IPS DF 6.9 (cell line): ENCODE data around the gene GLIS1.

Experiments used
- DNase-seq: peaks from one replicate; pipeline ENCODE4 v3.0.0-alpha.2; 2013; ENCODE audit warnings: low read depth, low spot score
- H3K27ac ChIP-seq: one replicate; pipeline ENCODE4 v1.5.1; 2013; ENCODE audit warnings: low read length, control low read depth
- H3K27me3 ChIP-seq: 2 replicates; pipeline ENCODE4 v1.6.1; 2013; ENCODE audit warnings: mild to moderate bottlenecking, low read length; ENCODE audit not compliant: control insufficient read depth, insufficient read depth
- H3K36me3 ChIP-seq: 2 replicates; pipeline ENCODE4 v1.6.1; 2013; ENCODE audit warnings: low read length; ENCODE audit not compliant: control insufficient read depth, insufficient read depth
- H3K4me1 ChIP-seq: 2 replicates; pipeline ENCODE4 v1.6.1; 2013; ENCODE audit warnings: low read length; ENCODE audit not compliant: control insufficient read depth, insufficient read depth
- H3K4me3 ChIP-seq: 2 replicates; pipeline ENCODE4 v1.5.1; 2013; ENCODE audit warnings: mild to moderate bottlenecking, low read length
- H3K9me3 ChIP-seq: 2 replicates; pipeline ENCODE4 v1.6.1; 2013; ENCODE audit warnings: low read length, inconsistent platforms; ENCODE audit not compliant: control insufficient read depth, insufficient read depth
- WGBS: extraction: QIAGEN DNeasy Blood & Tissue Kit; methylation state at CpG from one replicate; pipeline ENCODE4 v1.1.7; 2013; ENCODE audit warnings: mixed read lengths, missing lambda C conversion rate; ENCODE audit not compliant: insufficient read length, insufficient coverage; 5-methylcytosine and 5-hydroxymethylcytosine counted together

The GLIS1 gene

DNA sequence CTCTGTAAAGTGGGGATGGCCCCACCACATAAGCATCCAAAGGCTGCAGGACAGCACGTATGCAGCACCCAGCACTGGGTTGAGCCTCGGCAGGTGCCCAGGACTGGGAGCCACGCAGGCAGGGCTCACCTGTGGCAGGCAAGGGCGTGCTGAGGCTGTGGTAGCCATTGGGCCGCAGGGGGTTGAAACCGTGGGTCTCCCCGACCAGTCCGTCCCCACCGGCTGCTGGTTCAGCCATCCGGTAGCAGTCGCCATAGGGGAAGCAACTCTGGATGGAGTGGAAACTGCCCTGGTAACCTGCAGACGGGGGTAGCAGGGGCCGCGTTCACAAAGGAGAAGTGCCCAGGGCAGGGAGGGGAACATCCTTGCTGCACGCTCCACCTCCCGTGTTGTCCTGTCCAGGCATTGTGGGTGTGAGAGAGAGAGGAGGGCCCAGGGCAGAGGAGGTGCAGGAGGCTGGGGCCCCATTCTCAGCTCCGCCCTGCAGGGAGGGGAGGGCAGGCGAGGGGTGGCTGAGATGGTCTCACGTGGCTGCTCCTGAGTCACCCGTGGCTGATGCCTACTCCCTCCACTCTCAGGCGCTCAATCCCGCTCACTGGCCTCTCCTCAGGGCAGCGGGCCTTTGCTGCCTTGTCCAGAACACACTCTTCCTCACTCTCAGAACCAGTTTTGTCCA lies 229.8 kb downstream of the GLIS1 start:
- no peaks in the 10 kb centered on the region; the same call in 1 of the 2 replicates for H3K4me1 ChIP-seq
- DNase-seq = no peak
- no peaks in the 10 kb centered on the region for H3K27me3 ChIP-seq
- H3K27ac ChIP-seq = no peak overlapping the region
- WGBS = no CpG with 5 or more reads among the region's 23 CpGs
- no peak overlapping the region for H3K4me3 ChIP-seq
- H3K9me3 ChIP-seq = no peaks in the 10 kb centered on the region
- H3K36me3 ChIP-seq = no peaks in the 10 kb centered on the region; the same call in 1 of the 2 replicates

DNA sequence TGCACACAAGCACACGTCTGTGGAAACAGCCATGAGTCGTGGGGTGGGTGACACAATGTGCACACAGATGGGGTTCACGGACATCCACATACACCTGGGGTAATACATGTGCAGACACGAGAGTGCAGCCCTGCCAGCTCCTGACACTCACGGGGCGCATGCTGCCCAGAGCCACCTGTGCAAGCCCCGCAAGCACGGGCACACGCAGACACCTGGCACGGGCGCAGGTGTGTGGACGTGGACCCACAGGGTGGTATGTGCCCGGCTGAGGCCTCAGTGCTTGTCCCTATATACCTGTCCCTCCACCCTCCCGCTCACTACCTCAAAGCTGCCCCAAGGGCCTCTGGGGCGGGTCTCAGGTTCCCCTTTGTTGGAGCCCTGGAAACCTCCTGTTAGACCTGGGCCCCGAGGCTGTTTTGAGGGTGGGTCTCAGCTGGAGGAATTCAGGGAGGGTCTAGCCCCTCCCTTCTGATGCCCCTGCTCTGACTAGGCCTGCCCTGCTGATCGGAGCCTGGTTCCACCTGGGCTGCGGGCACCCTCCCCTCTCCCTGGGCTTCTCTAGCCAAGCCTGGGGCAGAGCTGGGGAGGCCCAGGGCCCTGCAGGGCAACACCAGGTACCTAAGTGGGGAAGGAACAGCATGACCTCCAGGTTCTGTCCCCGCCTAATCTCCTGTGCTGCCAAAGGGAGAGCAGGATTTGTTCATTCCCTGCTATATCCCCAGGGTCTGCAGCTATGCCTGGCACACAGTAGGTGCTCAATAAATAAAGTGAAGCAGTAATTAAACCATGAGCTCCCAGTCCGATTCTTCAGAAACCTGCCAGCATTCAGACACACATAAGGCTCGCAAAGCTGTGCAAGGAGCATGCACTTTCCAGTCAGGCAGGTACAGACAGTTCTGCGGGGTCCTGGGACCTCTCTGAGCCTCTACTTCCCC lies 230.6 kb downstream of the GLIS1 start:
- H3K4me1 ChIP-seq = peaks cover 4% of the 10 kb centered on the region
- H3K4me3 ChIP-seq = no peak overlapping the region
- WGBS = no CpG with 5 or more reads among the region's 22 CpGs
- H3K36me3 ChIP-seq = no peaks in the 10 kb centered on the region
- no peak for DNase-seq
- H3K9me3 ChIP-seq = no peaks in the 10 kb centered on the region
- no peak overlapping the region for H3K27ac ChIP-seq
- no peaks in the 10 kb centered on the region for H3K27me3 ChIP-seq

DNA sequence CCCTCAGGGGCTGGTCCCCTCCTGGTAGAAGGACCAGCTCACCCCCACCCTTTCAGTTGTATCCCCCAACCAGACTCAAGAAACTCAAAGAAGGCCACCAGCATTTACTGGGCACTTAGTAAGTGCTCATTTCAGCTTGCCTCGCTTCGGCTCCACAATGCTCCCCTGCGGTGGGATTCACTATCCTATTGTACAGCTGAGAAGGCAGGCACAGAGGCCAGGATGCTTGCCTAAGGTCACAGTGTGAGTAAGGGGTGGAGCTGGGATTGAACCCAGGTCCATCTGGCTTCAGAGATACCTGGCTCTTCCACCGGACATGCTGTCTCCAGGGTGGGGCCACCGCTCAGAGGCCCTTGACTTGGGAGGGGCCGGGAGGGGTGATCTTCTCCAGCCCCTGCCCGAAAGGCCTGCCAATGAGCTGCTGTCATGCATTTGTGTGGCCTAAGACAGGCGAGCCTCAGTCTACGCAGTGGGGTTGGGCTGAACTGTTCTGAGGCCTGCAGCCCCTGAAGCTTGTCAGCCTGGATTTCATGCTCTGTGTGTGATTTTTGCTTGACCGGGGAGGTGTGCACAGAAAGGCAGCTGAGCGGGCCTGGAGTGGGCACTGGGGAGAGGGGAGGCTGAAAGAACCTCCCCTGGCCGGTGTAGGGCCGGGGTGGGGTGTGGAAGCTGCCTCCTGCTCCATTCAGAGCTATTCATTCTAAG lies 231.7 kb downstream of the GLIS1 start:
- Histone ChIP-seq H3K27me3 (no peaks in the 10 kb centered on the region), H3K4me1 (peaks cover 6% of the 10 kb centered on the region; the same call in 1 of the 2 replicates), H3K9me3 (no peaks in the 10 kb centered on the region), H3K27ac (no peak overlapping the region), H3K4me3 (no peak overlapping the region), H3K36me3 (no peaks in the 10 kb centered on the region)
- DNase-seq = no peak
- WGBS = no CpG with 5 or more reads among the region's 13 CpGs

DNA sequence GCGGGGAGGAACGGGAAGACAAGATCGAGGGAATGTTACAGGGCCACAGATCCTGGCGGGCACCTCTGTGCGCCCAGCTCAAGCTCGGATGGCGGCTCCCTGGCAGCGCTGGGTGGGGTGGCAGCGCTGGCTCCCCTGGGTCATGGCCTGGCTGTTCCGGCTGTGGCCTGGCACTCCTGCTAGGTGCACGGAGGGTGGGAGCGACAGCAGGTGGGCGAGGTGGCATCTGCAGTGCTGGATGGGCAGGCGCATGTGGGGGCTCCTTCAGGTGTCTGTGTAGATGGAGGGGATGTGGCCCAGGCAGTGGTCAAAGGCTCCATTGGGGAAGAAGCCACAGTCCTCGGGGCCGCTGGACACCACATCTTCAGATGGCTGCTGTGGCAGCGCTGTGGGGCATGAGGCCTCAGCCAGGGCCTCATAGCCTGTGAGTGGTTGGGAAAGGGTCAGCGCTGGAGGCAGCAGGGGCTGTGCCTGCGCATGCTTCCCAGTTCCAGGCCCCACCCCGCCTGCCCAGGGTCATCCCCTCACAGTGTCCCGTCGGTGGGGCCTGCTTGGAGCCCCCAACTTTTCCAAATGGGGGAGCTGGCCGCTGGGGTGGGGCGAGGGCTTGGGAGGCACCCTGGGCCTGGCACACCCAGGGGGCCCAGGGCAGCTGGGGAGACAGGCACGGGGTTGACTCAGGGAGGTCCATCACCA lies 232.5 kb downstream of the GLIS1 start:
- no peaks in the 10 kb centered on the region for H3K27me3 ChIP-seq
- no peaks in the 10 kb centered on the region for H3K9me3 ChIP-seq
- WGBS = no CpG with 5 or more reads among the region's 25 CpGs
- H3K27ac ChIP-seq = no peak overlapping the region
- H3K4me1 ChIP-seq = peaks cover 6% of the 10 kb centered on the region; the same call in 1 of the 2 replicates
- H3K36me3 ChIP-seq = no peaks in the 10 kb centered on the region
- H3K4me3 ChIP-seq = no peak overlapping the region
- DNase-seq = no peak

DNA sequence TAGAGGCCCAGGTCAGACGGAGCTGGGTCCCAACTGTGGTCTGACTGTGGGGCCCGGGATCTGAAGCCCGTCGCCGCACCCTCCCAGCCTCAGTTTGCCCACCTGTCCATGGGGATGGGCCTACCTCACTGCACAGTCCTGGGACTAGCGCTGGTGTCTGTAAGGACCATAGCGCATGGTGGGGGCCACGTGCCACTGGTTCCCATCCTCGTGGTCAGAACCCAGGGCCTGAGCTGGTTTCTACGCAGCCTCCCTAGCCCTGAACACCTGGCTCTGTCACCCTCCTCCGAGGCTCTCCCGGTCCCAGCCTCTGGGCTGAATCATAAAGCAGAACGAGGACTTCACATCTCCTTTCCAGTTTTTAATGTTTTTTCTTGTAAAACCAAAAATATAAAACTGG lies 233.1 kb downstream of the GLIS1 start:
- no CpG with 5 or more reads among the region's 13 CpGs for WGBS
- Histone ChIP-seq H3K36me3 (no peaks in the 10 kb centered on the region), H3K4me1 (peaks cover 6% of the 10 kb centered on the region; the same call in 1 of the 2 replicates), H3K27me3 (no peaks in the 10 kb centered on the region), H3K4me3 (no peak overlapping the region), H3K27ac (no peak overlapping the region), H3K9me3 (no peaks in the 10 kb centered on the region)
- DNase-seq = no peak

DNA sequence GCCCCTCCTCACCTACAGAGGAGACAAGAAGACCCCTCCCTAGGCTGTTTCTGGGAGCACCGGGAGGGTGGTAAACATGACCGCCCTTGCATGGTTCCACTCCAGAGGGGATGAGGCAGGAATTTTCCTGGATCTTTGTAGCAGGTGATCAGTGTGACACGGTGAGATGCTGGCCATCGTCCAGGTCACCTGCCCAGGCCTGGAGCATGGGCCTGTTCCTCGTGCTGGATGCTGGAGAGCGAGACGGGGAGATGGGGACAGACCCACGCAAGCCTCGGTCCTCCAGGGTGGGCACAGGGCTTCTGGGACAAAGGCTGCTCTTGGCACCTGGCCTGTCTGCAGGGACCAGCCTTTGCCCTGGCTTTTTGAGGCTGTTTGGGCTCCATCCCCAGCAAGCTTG lies 233.6 kb downstream of the GLIS1 start:
- Histone ChIP-seq H3K9me3 (no peaks in the 10 kb centered on the region), H3K4me1 (peaks cover 7% of the 10 kb centered on the region), H3K27ac (no peak overlapping the region), H3K27me3 (no peaks in the 10 kb centered on the region), H3K36me3 (no peaks in the 10 kb centered on the region), H3K4me3 (no peak overlapping the region)
- WGBS = no CpG with 5 or more reads among the region's 9 CpGs
- no peak for DNase-seq

DNA sequence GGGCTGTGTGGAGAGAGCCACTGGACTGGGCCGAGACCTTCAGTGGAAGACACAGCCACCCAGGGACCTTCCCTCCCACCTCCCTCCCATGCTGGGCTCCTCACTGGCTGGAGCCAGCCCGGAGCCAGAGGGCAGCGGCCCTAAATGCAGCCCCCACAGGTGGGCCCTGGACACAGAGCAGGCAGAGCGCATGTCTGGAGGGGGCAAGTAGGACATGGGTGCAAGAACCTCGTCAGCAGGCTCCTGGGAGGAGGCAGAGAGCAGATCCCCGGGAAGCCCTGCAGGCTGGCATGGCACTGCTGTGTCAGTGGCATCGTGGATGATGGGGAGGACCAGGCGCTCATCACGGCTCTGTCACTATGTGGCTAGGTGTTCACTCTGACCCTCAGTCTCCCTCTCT lies 234.1 kb downstream of the GLIS1 start:
- WGBS = no CpG with 5 or more reads among the region's 9 CpGs
- no peak for DNase-seq
- Histone ChIP-seq H3K9me3 (no peaks in the 10 kb centered on the region), H3K4me1 (peaks cover 7% of the 10 kb centered on the region), H3K27ac (no peak overlapping the region), H3K4me3 (no peak overlapping the region), H3K36me3 (no peaks in the 10 kb centered on the region), H3K27me3 (no peaks in the 10 kb centered on the region)

DNA sequence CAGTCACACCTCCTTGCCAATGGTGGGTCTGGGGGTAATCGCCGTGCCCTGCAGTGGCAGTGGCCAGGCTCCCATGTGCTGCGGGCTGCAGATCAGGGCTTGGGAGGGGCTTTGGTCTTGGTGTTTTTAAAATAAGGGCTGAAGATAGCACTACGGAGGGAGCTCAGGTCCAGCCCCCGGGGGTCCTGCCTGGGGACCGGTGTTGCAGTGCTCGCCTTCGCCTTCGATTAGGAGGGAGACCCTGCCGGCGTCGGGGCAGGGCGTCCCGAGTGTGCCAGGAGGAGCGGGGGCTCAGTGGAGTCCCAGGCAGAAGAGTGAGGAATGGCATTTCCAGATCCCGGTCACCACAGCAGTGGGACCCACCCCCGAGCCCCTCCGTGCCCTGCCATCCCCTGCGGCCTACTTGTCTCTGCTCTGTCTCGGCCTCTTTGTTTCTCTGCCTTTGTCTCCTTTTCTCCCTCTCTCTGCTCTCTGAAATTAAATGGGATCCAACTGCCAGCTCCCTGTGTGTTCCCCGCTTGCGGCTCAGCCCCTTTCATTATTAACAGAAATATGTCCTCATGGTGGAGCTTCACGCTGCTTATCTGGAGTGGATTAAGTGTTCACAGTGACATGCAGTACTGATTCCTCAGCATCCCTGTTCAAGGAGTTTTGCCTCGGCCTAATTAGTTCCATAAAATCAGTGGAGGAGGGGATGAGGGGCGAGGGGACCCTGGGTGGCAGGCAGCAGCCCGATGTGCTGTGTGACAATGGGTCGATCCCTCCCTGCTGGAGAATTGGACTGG lies 235.3 kb downstream of the GLIS1 start:
- Histone ChIP-seq H3K27ac (no peak overlapping the region), H3K27me3 (no peaks in the 10 kb centered on the region), H3K9me3 (no peaks in the 10 kb centered on the region), H3K36me3 (no peaks in the 10 kb centered on the region), H3K4me1 (peaks cover 7% of the 10 kb centered on the region), H3K4me3 (no peak overlapping the region)
- WGBS = no CpG with 5 or more reads among the region's 27 CpGs
- no peak for DNase-seq

DNA sequence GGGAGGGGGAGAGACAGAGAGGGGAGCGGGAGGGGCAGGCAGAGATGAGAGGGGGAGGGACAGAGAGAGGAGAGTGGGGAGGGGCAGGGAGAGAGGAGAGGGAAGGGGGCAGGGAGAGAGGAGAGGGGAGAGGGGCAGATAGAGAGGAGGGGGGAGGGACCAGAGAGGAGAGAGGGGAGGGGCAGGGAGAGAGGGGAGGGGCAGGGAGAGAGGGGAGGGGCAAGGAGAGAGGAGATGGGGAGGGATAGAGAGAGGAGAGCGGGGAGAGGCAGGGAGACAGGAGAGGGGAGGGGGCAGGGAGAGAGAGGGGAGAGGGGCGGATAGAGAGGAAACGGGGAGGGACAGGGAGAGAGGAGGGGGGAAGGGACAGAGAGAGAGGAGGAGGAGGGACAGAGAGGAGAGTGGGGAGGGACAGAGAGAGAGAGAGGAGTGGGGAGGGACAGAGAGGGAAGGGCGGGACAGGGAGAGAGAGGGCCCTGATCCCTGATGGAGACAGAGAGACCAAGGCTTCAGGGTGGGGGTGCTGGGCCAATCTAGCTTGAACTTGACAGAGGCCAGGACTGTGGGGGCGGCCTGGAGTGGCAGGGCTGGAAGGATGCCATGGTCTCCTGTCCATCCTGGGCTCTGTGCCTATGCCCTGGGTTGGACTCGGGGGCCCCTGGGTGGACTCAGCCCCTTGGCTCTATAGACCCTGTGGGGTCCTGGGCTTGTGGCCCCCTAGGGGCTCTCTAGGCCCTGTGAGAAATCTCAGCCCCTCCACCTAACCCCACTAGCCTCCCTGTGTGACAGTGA lies 236.1 kb downstream of the GLIS1 start:
- H3K4me1 ChIP-seq = peaks cover 7% of the 10 kb centered on the region
- H3K36me3 ChIP-seq = no peaks in the 10 kb centered on the region
- no peak overlapping the region for H3K4me3 ChIP-seq
- no peak for DNase-seq
- H3K27ac ChIP-seq = no peak overlapping the region
- no CpG with 5 or more reads among the region's 7 CpGs for WGBS
- H3K27me3 ChIP-seq = no peaks in the 10 kb centered on the region
- no peaks in the 10 kb centered on the region for H3K9me3 ChIP-seq
